HepG2 (cell line): ENCODE data around the gene CPSF7. TPM values are rescaled to one million over a fixed set of nuclear protein-coding genes. Genes with fewer than 3 reads are reported as not detected.

Source experiments
- ATAC-seq: fragments of 200-7000 bp; cut with Tn5 transposase; 3 replicates; pipeline ENCODE4 v1.9.1; 2020; ENCODE audit warnings: mild to moderate bottlenecking, moderate library complexity
- BruUV-seq: library from RNA; stranded (reverse); fragments of 400-500 nt; replicated peaks from 2 replicates; lab custom pipeline; 2021; lab: Mats Ljungman, UMichigan
- CTCF ChIA-PET: fragments of 300-600 bp; formaldehyde crosslinking; extraction: SDS; loops from one replicate; lab custom pipeline; 2021; ENCODE audit warnings: low total read pairs, inconsistent platforms, low intra/inter-chr PET ratio; lab: Yijun Ruan, JAX
- POLR2A ChIA-PET: fragments of 350-600 bp; sonication (Branson Sonifier 250); formaldehyde crosslinking; loops from one replicate; lab custom pipeline; 2020; ENCODE audit warnings: antibody characterized with exemption, inconsistent platforms; lab: Yijun Ruan, JAX
- DNase-seq: peaks from one replicate; pipeline ENCODE4 v3.0.0-alpha.2; 2015; ENCODE audit warnings: low spot score
- FAIRE-seq: peaks from 3 replicates; lab custom pipeline; 2011; peaks lifted over from hg19 to GRCh38; lab: Jason Lieb, UNC
- H2AFZ ChIP-seq: one replicate; pipeline ENCODE4 v1.6.1; 2011; ENCODE audit warnings: low read length, inconsistent platforms
- H3K27ac ChIP-seq: fragments of 300-600 bp; 3 replicates; pipeline ENCODE4 v1.8.0; 2011; ENCODE audit warnings: mixed run types, mild to moderate bottlenecking, mixed read lengths, low read length, inconsistent platforms; ENCODE audit not compliant: insufficient read depth; ENCODE audit errors: extremely low read length
- H3K27me3 ChIP-seq, 2 experiments: fragments of 200-600 bp in 1 of 2; 2 replicates in 1 of 2; 3 replicates in 1 of 2; pipeline versions ENCODE4 v1.6.0 to v1.8.0; 2011; ENCODE audit warnings: low read length in 2 of 2, mild to moderate bottlenecking in 2 of 2, moderate library complexity in 2 of 2, inconsistent platforms in 1 of 2; ENCODE audit not compliant: insufficient read depth in 2 of 2, control insufficient read depth in 1 of 2
- H3K36me3 ChIP-seq, 2 experiments: fragments of 200-600 bp in 1 of 2; replicated peaks in 1 of 2; 2 replicates in 1 of 2; 3 replicates in 1 of 2; pipeline versions ENCODE4 v1.5.1 to v1.8.0; 2011; ENCODE audit warnings: low read length in 2 of 2, inconsistent platforms in 1 of 2; ENCODE audit not compliant: insufficient read depth in 2 of 2, control insufficient read depth in 1 of 2
- H3K4me1 ChIP-seq: 2 replicates; pipeline ENCODE4 v1.5.1; 2012; ENCODE audit warnings: low read length, inconsistent platforms; ENCODE audit not compliant: insufficient read depth
- H3K4me2 ChIP-seq: 2 replicates; pipeline ENCODE4 v1.6.0; 2011; ENCODE audit warnings: low read depth, low read length, inconsistent platforms
- H3K4me3 ChIP-seq, 3 experiments: fragments of 200-600 bp in 1 of 3; sonication (generic), shearing (Covaris generic) in 1 of 3; replicated peaks in 1 of 3; 2 replicates each; pipeline ENCODE4 v1.5.1; 2011 to 2016; ENCODE audit warnings: low read length in 3 of 3, inconsistent platforms in 2 of 3, low read depth in 2 of 3, mild to moderate bottlenecking in 2 of 3, control low read depth in 1 of 3, mixed read lengths in 1 of 3; ENCODE audit not compliant: insufficient read depth in 1 of 3
- H3K79me2 ChIP-seq: one replicate; pipeline ENCODE4 v1.6.1; 2011; ENCODE audit warnings: low read length, inconsistent platforms; ENCODE audit not compliant: insufficient read depth
- H3K9ac ChIP-seq: 2 replicates; pipeline ENCODE4 v1.6.0; 2011; ENCODE audit warnings: mild to moderate bottlenecking, low read depth, low read length, inconsistent platforms; ENCODE audit not compliant: insufficient read depth
- H3K9me3 ChIP-seq: 2 replicates; pipeline ENCODE4 v1.5.1; 2012; ENCODE audit warnings: mild to moderate bottlenecking, low read length
- H4K20me1 ChIP-seq: 2 replicates; pipeline ENCODE4 v1.6.0; 2011; ENCODE audit warnings: inconsistent platforms, mild to moderate bottlenecking, low read length, moderate library complexity; ENCODE audit not compliant: insufficient read depth
- CENPBD1 ChIP-seq: sonication (generic); formaldehyde crosslinking; IDR thresholded peaks from 2 replicates; pipeline ENCODE4 v1.8.0; 2022; ENCODE audit warnings: missing genetic modification reagents, low read depth, mild to moderate bottlenecking, borderline replicate concordance
- DNMT3B ChIP-seq: conservative IDR thresholded peaks from 2 replicates; pipeline ENCODE4 v1.6.1; 2016; ENCODE audit warnings: missing biosample characterization, control low read depth
- ELF1 ChIP-seq: sonication (generic); formaldehyde crosslinking; IDR thresholded peaks from 2 replicates; pipeline ENCODE4 v1.4.0; 2020; ENCODE audit warnings: missing genetic modification reagents
- FOXK1 ChIP-seq: sonication (generic); formaldehyde crosslinking; IDR thresholded peaks from 2 replicates; pipeline ENCODE4 v1.4.0; 2020; ENCODE audit warnings: low read depth, missing genetic modification reagents, borderline replicate concordance
- MAFF ChIP-seq: IDR thresholded peaks from 2 replicates; pipeline ENCODE4 v1.6.1; 2011; ENCODE audit warnings: low read depth, low read length, improper control_type of control experiment
- MAFK ChIP-seq, 2 experiments: IDR thresholded peaks in 1 of 2; conservative IDR thresholded peaks in 1 of 2; 2 replicates each; pipeline ENCODE4 v1.6.1; 2011; ENCODE audit warnings: improper control_type of control experiment in 2 of 2, low read length in 2 of 2
- SMAD9 ChIP-seq: sonication (generic); formaldehyde crosslinking; IDR thresholded peaks from 2 replicates; pipeline ENCODE4 v1.5.1; 2020; ENCODE audit warnings: mild to moderate bottlenecking, missing genetic modification reagents
- WGBS: methylation state at CpG from one replicate; pipeline ENCODE4 v1.1.6; 2017; ENCODE audit warnings: low lambda C conversion rate; 5-methylcytosine and 5-hydroxymethylcytosine counted together
- in situ Hi-C: cut with HindIII; loops from 2 replicates; pipeline ENCODE4 v1.10.0; 2017; ENCODE audit warnings: low pct_unique_long_range_greater_than_20kb; ENCODE audit not compliant: extremely low pct_ligation_motif_present
- intact Hi-C: fragments of 100-400 bp; cut with micrococcal nuclease; formaldehyde crosslinking; loops from one replicate; pipeline ENCODE4 v1.10.0; 2022; ENCODE audit not compliant: unreplicated experiment
- polyA plus RNA-seq, 8 experiments: library from polyadenylated mRNA; depleted of rRNA in 3 of 8; stranded (reverse) in 7 of 8; unstranded in 1 of 8; fragments of >200 nt; fragmentation: Illumina TruSeq in 4 of 8; extraction: Trizol in 4 of 8; gene quantifications; 2 replicates each; pipeline versions ENCODE4 v1.2.1 to v1.2.3, GENCODE V29; 2011 to 2016; ENCODE audit warnings: low read depth in 4 of 8, missing spikeins in 1 of 8, mixed read lengths in 1 of 8; ENCODE audit not compliant: insufficient read depth in 1 of 8
- total RNA-seq, 5 experiments: library from RNA; depleted of rRNA; stranded (reverse); fragments of >200 nt; fragmentation: Illumina TruSeq; extraction: Trizol; gene quantifications; 2 replicates each; pipeline ENCODE4 v1.2.3, GENCODE V29; 2016; ENCODE audit warnings: low read depth in 1 of 5

CPSF7 gene
- total and polyA plus RNA-seq, 2 of the 13 experiments (the other 11 are each of a cell fraction or from before 2014, with no cell fraction given) = 34.1 to 36.8 TPM

- intact Hi-C loops (no loop called here), in situ Hi-C loops (no loop called here)
- H3K27ac ChIP-seq = no peak overlapping the region
- H3K4me2 ChIP-seq = no peak overlapping the region
- H2AFZ ChIP-seq = no peak overlapping the region
- BruUV-seq = no TSS peak
- no peaks in the 10 kb centered on the region for H3K27me3 ChIP-seq
- H3K9ac ChIP-seq = no peak overlapping the region
- CTCF ChIA-PET = no interaction called here
- no peaks in the 10 kb centered on the region for H3K36me3 ChIP-seq
- H3K79me2 ChIP-seq = no peaks in the 10 kb centered on the region
- peaks cover 11% of the 10 kb centered on the region for H3K4me1 ChIP-seq
- no peak for FAIRE-seq
- DNase-seq = no peak
- POLR2A ChIA-PET = no interaction called here
- H3K9me3 ChIP-seq = no peaks in the 10 kb centered on the region
- H4K20me1 ChIP-seq = no peaks in the 10 kb centered on the region
- peak; percentile 21 to 59; a peak in 3 of 4 replicates for TF ChIP-seq MAFK (conservative IDR thresholded peaks at IDR 0.05 in 1 of 2, IDR thresholded peaks at IDR 0.05 in 1 of 2; ENCODE audit: low read length in 2 of 2)
- TF ChIP-seq SMAD9 (CRISPR knock-in tag) = no peak
- TF ChIP-seq MAFF = 0 out of 2 replicates have a peak, but pooled peaks have one; percentile 27
- ATAC-seq = no peak
- 83% methylated on average over 3 of the region's 3 CpGs for WGBS
- H3K4me3 ChIP-seq = no peak overlapping the region
Measured at GRCh38 chr11:61473370-61474012, 43.7 kb upstream of the CPSF7 start.

GRCh38 chr11:61472868-61473267 lies 43.1 kb upstream of the CPSF7 start:
- H3K27ac ChIP-seq = no peak overlapping the region
- no peak overlapping the region for H3K4me2 ChIP-seq
- H3K4me1 ChIP-seq = peaks cover 9% of the 10 kb centered on the region
- intact Hi-C loops = no loop called here
- ATAC-seq (no peak), DNase-seq (no peak), FAIRE-seq (no peak)
- WGBS = 83% methylated on average over 5 of the region's 5 CpGs
- H3K27me3 ChIP-seq = no peaks in the 10 kb centered on the region
- ChIA-PET CTCF (no interaction called here), POLR2A (no interaction called here)
- H4K20me1 ChIP-seq = no peaks in the 10 kb centered on the region
- no peak overlapping the region for H3K9ac ChIP-seq
- no peaks in the 10 kb centered on the region for H3K9me3 ChIP-seq
- H3K36me3 ChIP-seq = no peaks in the 10 kb centered on the region
- TF ChIP-seq CENPBD1 (CRISPR knock-in tag) = no peak
- no peak for TF ChIP-seq DNMT3B (CRISPR knock-in tag)
- no peak for TF ChIP-seq FOXK1 (CRISPR knock-in tag)
- no peak for TF ChIP-seq ELF1 (CRISPR knock-in tag)
- no peak overlapping the region for H3K4me3 ChIP-seq
- no peak overlapping the region for H2AFZ ChIP-seq
- H3K79me2 ChIP-seq = no peaks in the 10 kb centered on the region
- in situ Hi-C loops = no loop called here
- BruUV-seq = no TSS peak
